Thoracic aorta (tissue), 2 donors: ENCODE results near the gene NOL4L. TPM values are rescaled to one million over a fixed set of nuclear protein-coding genes. Genes with fewer than 3 reads are reported as not detected.

Source experiments
- ATAC-seq: fragments of 150-250 bp; one replicate; pipeline ENCODE4 v1.8.0; 2017; ENCODE audit warnings: low read depth; ENCODE audit not compliant: insufficient number of reproducible peaks, low FRiP score
- DNase-seq: peaks from one replicate; pipeline ENCODE4 v3.0.0-alpha.2; 2020; ENCODE audit warnings: low spot score
- H3K27ac ChIP-seq, 2 donors: fragments of 200-600 bp; sonication (generic); 1 replicate in 1 of 2; 2 replicates in 1 of 2; pipeline ENCODE4 v1.5.1; 2016; ENCODE audit warnings: mild to moderate bottlenecking in 2 of 2, moderate library complexity in 2 of 2
- H3K27me3 ChIP-seq: fragments of 200-600 bp; sonication (generic); replicated peaks from 2 replicates; pipeline ENCODE4 v1.6.0; 2016; ENCODE audit warnings: mild to moderate bottlenecking; ENCODE audit not compliant: insufficient read depth
- H3K36me3 ChIP-seq: fragments of 200-600 bp; sonication (generic); one replicate; pipeline ENCODE4 v1.5.1; 2016
- H3K4me1 ChIP-seq, 2 donors: fragments of 200-600 bp; sonication (generic); 1 replicate in 1 of 2; 2 replicates in 1 of 2; pipeline versions ENCODE4 v1.5.1 to v1.6.0; 2016; ENCODE audit warnings: low read depth in 2 of 2, mild to moderate bottlenecking in 1 of 2; ENCODE audit not compliant: control insufficient read depth in 1 of 2
- H3K4me3 ChIP-seq: fragments of 200-600 bp; sonication (generic); 2 replicates; pipeline ENCODE4 v1.5.1; 2016; ENCODE audit warnings: mild to moderate bottlenecking
- H3K9me3 ChIP-seq: fragments of 200-600 bp; sonication (generic); 2 replicates; pipeline ENCODE4 v1.5.1; 2016
- total RNA-seq, 2 donors: library from RNA; depleted of rRNA; stranded (reverse); fragments of >200 nt; gene quantifications; one replicate each; pipeline versions ENCODE4 v1.1.0 to v1.2.3, GENCODE V29; 2016
- TF ChIP-seq, protein P1 (sequence below): fragments of 200-600 bp; sonication (generic); IDR thresholded peaks from one replicate; pipeline ENCODE4 v1.5.1; 2019; ENCODE audit warnings: antibody characterized with exemption

The NOL4L gene
- total RNA-seq, 2 donors from 2014 or later = 17.5 to 23.7 TPM

DNA sequence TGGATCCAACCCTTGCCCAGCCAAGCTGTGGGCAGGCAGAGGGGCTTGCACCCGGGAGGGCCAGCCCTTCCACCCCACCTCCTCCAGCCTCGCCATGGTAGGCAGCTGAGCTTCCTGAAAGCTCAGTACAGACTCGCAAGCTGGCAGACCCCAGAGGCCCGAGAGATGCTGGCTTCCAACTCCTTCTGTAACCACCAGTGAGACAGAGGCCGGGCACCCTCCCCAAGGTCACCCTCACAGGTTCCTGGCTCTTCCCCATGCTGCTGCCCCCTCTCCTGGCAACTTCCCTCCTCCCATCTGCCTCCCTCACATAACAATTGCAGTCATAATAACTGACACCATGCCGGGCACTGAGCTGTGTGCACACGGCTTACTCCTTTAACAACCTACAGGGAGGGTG is 26.2 kb upstream of the NOL4L start:
- DNase-seq (no peak), ATAC-seq (no peak)
- Histone ChIP-seq H3K4me1 (no peaks in the 10 kb centered on the region), H3K4me3 (no peak overlapping the region), H3K27me3 (no peaks in the 10 kb centered on the region), H3K9me3 (no peaks in the 10 kb centered on the region), H3K36me3 (no peaks in the 10 kb centered on the region), H3K27ac (no peak overlapping the region)
- TF ChIP-seq, protein P1, sequence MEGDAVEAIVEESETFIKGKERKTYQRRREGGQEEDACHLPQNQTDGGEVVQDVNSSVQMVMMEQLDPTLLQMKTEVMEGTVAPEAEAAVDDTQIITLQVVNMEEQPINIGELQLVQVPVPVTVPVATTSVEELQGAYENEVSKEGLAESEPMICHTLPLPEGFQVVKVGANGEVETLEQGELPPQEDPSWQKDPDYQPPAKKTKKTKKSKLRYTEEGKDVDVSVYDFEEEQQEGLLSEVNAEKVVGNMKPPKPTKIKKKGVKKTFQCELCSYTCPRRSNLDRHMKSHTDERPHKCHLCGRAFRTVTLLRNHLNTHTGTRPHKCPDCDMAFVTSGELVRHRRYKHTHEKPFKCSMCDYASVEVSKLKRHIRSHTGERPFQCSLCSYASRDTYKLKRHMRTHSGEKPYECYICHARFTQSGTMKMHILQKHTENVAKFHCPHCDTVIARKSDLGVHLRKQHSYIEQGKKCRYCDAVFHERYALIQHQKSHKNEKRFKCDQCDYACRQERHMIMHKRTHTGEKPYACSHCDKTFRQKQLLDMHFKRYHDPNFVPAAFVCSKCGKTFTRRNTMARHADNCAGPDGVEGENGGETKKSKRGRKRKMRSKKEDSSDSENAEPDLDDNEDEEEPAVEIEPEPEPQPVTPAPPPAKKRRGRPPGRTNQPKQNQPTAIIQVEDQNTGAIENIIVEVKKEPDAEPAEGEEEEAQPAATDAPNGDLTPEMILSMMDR = no peak

DNA sequence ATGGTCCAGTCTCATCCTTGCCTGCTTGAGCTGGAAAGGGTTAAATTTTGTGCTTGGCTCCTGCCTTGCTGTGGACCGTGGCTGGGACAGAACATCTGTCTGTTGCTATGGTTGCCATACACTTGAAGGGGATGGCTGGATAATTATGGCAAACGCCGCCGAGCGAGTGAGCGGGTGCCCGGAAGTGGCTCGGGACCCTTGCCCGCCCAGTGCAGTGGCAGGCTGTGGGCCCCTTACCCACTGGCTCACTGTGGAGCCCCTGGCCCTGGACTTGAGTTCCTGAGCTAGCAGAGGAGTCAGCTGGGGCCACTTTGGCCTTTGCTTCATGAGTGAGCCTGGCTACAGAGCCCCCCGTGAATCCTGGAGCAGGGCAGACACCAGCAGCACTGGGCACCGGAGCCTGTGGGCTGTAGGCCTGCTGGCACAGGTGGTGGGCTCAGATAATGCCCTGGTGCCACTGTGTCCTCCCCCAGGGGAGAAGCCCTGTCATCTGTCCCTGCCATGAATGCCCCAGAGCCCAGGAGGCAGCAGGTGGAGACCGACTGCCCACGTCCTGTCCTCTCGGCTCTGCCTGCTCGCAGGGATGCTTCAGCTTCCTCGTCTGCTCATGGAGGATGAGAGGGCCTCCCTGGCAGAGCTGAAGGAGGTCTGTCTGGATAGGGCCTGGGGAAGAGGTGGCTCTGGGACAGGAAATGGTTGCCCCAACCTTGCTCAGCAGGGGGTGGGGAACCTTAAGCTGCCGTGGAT is 25.5 kb upstream of the NOL4L start:
- DNase-seq = no peak
- Histone ChIP-seq H3K27ac (no peak overlapping the region), H3K36me3 (no peaks in the 10 kb centered on the region), H3K4me1 (no peaks in the 10 kb centered on the region), H3K27me3 (no peaks in the 10 kb centered on the region), H3K9me3 (no peaks in the 10 kb centered on the region), H3K4me3 (no peak overlapping the region)
- TF ChIP-seq, protein P1 = no peak
- no peak for ATAC-seq

DNA sequence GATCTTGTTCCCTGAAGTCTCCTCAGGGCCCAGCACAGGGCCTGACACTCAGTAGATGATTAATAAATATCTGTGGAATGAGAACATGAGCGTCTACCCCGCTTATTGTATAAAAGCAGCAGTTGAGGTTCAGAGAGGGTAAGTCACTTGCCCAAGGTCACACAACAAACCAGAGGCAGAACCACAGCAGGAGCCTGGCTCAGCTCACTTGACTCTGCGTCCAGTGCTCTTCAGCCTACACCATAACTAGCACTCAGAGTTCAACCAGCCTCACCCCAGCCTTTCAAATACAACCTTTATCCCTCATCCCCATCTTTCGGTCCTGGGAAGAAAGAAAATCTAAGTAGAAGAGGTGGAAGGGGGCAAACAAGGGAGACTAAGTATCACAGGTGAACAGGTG is 24.9 kb upstream of the NOL4L start:
- H3K27me3 ChIP-seq = no peaks in the 10 kb centered on the region
- DNase-seq (no peak), ATAC-seq (no peak)
- no peaks in the 10 kb centered on the region for H3K9me3 ChIP-seq
- H3K4me3 ChIP-seq = no peak overlapping the region
- no peak overlapping the region for H3K27ac ChIP-seq
- no peaks in the 10 kb centered on the region for H3K36me3 ChIP-seq
- TF ChIP-seq, protein P1 = no peak
- H3K4me1 ChIP-seq = no peaks in the 10 kb centered on the region

DNA sequence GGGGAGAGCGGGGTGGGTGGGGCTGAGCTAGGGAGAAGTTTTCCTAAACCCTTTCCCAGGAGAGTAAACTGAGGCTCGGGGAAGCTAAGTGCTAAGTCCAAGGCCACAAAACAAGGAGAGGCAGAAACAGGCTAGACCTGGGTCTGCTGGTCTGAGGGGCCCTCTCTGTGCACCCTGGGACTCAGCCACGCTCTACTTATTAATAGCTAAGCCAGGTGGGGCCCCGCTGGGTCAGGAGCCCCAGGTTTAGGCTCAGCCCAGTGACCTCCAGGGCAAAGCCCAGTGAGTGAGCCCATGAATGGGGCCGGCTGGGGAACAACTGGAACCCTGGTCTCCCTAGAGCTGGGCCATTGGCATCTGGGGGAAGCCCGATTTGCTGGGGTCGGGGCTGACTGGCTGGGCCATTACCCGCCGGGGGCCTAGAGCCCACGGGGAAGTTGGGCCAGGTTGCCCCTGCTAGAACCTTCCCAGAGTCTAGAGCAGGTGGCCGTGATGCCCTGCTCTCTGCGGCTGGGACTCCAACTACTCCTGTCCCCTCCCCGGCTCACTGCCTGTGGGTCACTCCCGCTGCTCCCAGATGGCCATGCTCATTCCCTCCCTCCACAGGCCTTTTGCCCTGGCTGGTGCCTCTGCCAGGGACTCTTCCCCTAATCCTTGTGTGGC is 24.1 kb upstream of the NOL4L start:
- H3K36me3 ChIP-seq = no peaks in the 10 kb centered on the region
- ATAC-seq = no peak
- no peaks in the 10 kb centered on the region for H3K27me3 ChIP-seq
- no peak for DNase-seq
- TF ChIP-seq, protein P1 = no peak
- no peak overlapping the region for H3K27ac ChIP-seq
- no peak overlapping the region for H3K4me3 ChIP-seq
- no peaks in the 10 kb centered on the region for H3K9me3 ChIP-seq
- H3K4me1 ChIP-seq = no peaks in the 10 kb centered on the region

DNA sequence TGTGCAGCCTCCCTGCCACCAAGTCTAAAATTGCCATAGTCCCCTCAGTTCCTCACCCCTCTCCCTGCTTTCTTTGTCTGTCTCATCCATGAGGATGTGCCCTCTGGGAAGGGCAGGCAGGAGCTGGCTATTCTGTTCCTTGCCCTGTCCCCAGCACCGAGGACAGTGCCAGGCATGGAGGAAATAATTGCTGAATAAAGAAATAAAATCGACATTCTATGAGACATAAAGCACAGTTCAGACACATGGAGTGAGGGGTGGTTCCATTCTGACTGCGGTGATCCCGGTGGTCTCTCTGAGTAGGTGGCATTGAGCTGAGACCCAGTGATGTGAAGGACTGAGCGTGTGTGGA is 23.5 kb upstream of the NOL4L start:
- H3K4me3 ChIP-seq = no peak overlapping the region
- ATAC-seq (no peak), DNase-seq (no peak)
- TF ChIP-seq, protein P1 = no peak
- no peaks in the 10 kb centered on the region for H3K4me1 ChIP-seq
- H3K27me3 ChIP-seq = no peaks in the 10 kb centered on the region
- H3K27ac ChIP-seq = no peak overlapping the region
- no peaks in the 10 kb centered on the region for H3K9me3 ChIP-seq
- no peaks in the 10 kb centered on the region for H3K36me3 ChIP-seq
